ENCODE results near the gene NFIX.

NFIX gene

DNA sequence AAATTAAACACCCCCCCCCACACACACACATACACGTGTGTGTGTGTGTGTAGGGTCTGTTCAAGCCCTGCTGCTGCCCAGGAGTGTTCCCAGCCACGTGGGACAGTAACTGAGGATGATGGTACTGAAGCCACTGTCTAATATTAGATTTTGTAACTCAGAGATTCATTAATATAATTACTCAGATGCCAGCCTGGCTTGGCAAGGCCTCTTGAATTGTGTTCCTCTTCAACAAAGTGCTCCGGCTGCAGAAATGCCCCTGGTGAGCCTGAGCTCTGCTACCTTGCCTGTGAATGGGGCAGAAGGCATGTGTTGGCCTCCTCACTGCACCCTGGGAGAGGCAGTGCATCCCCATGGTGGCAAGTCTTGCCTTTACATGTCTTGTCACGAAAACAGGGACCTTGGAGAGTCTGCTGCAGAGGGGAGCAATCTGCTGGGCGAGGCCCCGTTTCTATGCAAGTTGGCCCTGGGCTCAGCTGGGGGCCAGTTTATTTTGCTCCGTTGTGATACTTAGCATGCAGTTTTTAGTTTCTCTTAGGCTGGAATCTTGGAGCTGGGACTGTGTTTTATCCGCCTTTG, 44.0 kb downstream of the NFIX start:
- DNase-seq, result no peak

DNA sequence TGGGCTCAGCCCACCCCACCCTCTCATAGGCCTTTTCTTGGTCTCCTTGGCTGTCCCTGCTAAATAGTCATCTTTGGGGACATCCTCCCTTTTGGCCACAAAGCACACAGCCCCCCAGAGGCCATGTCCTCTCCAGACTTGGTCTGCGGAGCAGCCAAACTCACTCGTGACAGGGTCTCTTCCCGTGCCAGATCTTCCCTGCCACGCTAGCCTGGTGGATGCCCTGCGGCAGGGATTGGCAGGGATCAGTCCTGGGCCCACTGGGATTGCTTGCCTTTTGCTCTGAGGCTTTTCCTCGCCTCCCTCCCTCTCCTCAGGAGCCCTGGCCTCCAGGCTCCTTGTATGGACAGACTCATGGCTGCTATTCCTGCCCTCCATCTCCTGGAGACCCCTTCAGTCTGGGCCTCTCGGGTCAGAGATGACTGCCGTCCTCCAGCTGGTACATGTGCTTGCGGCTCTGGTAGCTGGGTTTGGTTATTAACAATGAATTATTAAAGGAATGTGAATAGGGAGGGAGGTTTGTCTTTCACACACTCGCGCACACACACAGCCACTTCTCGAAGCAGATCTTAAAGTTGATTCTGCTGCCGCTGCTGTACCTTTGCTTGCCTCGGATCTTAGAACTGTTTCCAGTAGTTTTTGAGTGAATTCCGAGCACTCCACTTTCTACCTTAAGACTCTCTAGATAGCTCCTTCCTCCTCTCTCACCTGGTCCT, 45.1 kb downstream of the NFIX start:
- DNase-seq, result no peak

DNA sequence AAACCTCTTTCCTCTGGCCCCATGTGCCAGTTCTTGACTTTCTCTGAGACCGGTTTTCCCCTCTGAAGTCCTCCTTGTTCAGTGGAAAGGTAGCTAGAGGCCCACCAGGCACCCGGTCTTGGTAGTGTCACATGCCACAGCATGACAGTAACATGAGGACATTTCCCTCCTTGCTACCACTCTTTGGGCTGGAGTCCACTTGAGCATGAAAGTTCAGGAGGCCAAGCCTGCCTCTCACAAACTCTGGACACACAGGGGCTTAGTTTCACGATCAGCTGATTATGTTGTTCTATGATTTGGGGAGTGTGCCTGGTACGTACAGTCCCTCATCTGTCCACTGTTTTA, 45.6 kb downstream of the NFIX start:
- DNase-seq, result no peak

DNA sequence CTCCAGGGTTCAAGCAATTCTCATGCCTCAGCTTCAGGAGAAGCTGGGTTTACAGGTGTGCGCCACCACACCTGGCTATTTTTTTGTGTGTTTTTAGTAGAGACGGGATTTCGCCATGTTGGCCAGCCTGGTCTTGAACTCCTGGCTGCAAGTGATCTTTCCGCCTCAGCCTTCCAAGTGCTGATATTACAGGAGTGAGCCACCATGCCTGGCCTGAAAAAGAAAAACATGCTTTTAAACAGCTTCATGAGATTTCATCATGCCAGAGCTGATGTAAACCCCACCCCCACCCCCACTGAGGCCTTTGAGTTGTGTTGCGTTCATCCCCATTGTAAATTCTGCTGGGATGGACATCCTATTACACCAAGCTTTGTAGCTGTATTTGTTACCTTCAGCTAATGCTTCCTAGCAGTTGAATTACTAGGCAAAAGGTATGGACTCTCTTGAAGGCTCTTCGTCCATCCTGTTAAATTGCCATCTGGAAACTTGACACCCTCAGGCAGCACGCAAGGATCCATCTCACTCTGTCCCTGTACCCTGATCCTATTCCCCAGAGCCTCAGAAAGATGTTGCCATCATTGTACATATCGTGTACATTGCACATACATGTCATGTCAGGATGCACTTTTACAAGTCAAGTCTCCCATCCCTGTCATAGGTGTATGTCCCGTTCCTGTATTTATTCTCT, 47.3 kb downstream of the NFIX start:
- no peak for DNase-seq

DNA sequence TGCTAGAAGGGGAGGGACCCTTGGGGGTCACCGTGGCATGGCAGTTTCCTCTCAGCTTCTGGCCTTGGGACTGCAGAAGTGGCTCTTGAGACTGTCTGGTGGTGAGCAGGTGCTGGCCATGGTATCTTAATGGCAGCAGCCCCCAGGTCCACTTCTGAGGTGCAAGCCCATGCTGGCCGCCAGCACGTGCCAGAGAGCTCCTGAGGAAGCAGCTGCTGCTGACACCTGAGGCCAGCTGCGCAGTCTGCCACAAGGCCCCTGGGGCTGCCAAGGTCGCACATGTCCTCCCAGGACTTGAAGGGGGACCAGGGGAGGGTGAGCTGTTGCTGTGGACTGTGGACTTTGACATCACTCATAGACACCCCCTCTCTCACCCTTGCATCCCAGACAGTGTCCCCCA, 48.0 kb downstream of the NFIX start:
- DNase-seq, result no peak

DNA sequence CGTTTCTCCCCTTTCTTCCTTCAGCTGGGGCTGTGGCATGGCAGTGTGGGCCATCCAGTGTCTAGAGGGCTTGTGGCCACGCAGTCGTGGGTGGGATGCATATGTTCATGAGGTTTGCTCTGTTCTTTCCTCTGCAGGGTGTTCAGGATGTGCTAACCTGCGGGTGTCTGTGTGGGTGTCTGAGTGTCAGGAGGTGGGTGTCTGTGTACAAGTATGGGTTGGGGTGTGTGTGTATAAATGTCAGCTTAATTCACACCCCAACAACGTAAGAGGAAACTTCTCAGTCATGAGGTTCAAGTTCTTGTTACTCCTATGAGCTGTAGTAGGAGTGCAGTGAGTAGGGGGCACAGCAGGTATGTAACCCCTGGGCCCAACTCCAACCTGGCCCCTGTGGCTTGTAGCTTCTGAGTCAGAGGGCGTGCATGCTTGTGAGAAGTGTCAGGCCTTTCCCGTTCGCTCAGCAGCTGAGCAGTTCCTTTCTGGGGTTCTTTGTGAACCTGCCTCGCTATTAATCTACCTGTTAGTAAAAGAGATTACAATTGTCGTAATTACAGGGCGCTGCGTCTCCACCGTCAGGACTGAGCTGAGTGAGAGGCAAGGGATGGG, 49.1 kb downstream of the NFIX start:
- no peak for DNase-seq

DNA sequence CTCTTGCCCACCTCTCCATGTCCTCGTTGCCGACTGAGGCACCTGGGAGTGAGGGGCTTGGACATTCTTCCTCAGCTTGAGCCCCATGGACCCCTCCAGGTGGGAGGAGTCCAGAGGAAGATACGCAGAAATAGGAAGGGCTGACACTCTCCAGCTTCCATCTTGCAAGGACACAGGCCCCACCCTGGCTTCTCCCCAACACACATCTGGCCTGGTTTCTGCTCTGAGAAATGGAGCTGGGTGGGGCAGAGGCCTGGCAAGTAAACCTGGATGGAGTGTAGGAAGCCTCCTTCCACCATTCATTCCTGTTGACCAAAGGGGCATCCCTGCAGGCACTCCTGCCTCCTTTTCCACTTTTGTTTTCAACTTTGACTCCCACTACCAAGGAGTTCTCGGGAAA, 50.5 kb downstream of the NFIX start:
- DNase-seq, result no peak

DNA sequence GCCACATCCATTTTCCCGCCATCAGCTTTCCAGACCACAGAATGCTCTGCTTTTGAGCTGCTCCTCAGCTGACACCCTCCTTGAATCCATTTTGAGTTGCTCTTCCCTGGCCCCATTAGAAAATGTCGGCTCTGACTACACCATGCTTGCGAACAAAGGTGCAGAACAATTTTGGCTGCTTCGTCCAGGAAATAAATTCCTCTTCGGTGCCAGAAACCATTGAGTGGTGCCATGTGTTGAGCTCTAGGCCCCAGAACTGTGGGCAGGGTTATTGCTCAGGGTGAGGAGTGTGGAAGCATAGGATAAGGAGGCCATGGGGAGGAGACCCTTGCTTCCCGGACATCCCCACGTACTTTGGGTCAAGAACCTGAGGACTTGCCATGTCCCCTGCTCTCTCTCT, 52.1 kb downstream of the NFIX start:
- DNase-seq, result no peak

DNA sequence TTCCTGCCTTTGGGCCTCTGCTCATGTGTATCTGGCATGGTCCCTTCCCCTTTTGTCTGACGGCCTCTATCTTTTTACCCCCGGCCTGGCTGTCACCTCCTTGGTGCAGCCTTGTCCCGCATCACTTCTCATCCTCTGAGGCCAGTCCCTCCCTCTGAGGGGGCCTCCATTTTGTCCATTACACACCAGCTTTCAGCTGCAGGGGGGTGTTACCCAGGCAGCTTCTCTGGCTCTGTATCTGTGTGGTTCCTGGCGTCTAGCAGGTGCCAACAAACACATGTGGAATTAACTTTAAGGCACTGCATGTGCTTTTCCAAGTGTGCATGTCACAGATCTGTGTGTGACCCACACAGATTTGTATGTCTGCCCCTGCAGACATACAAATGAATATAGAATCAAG, 55.0 kb downstream of the NFIX start:
- no peak for DNase-seq

DNA sequence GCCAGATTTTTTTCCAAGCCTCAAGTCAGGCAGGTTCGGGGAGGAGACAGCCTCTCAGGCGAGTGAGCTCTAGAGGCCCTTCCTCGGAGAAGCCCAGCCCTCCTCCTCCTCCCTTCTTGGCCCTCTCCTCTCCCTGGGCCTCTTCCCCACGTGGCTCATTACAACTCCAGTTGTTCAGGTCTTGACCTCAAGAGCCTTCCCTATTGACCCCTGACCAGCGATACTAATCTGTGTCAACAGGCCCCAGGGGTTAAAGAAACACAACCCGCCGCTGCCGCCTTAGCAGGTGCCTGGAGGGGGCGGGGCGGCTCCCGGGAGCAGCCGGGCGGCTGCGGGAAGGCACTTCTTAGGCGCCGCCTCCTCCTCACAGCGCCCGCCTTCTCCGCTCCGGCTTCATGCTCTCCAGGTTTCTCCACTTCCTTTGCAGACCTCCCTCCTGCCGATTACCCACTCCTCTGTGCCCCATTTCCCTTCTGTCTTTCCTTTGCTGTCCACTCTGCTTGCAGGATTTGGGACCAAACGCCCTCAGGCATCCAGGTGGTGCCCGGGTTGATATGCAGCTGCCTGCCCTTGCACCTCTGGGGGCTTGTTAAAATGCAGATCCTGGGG, 56.4 kb downstream of the NFIX start:
- no peak for DNase-seq

DNA sequence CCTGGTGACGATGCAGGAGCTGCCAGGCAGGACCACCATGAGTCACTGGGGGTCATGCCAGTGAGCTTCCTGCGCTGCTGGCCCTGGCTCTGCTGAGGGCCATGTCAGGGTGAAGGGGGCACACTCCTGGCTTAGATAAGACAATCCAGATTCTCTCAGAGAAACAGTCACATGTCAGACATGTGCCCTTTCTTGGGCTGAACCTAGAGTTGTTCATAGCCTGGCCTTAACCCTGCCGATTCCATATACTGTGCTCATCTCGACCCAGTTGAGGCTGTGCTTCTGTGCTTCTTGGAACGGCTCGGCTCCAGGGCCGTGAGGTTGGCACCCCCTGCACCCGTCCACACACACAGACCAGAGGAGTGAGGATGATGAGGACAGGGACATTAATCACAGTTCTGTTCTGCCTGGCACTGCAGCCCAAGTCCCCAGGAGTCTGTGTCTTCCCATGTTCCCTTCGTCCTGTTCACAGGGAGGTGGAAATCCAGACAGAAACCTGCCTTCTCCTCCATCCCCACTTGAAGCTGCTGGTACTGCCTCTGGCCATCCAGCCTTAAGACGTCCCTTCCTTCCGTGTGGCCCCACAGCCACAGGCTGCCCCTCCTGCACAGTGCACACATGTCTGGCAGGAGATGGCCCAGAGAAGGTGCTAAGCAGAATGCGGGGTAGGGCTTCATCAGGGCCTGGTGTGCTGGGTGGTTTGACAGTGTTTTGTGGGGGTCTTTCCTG, 57.3 kb downstream of the NFIX start:
- no peak for DNase-seq

DNA sequence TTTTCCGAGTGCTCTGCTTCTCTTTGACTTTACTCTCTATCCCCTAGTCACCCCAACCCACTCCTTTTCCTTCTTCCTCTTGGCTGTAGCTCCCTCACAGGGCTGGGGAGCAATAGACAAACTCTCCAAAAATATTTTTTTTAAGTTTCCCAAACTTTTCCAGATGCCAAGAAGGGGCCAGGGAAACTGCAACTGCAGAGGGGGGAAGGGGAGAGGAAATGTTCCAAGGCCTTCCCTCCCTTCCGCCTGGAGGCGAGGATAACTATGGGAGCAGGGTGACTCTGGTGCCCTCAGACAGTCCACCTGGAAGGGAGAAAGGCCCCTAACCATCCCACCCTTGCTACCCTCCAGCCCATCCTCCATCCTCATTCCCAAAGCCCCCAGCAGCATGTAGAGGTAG, 58.0 kb downstream of the NFIX start:
- DNase-seq, result no peak

DNA sequence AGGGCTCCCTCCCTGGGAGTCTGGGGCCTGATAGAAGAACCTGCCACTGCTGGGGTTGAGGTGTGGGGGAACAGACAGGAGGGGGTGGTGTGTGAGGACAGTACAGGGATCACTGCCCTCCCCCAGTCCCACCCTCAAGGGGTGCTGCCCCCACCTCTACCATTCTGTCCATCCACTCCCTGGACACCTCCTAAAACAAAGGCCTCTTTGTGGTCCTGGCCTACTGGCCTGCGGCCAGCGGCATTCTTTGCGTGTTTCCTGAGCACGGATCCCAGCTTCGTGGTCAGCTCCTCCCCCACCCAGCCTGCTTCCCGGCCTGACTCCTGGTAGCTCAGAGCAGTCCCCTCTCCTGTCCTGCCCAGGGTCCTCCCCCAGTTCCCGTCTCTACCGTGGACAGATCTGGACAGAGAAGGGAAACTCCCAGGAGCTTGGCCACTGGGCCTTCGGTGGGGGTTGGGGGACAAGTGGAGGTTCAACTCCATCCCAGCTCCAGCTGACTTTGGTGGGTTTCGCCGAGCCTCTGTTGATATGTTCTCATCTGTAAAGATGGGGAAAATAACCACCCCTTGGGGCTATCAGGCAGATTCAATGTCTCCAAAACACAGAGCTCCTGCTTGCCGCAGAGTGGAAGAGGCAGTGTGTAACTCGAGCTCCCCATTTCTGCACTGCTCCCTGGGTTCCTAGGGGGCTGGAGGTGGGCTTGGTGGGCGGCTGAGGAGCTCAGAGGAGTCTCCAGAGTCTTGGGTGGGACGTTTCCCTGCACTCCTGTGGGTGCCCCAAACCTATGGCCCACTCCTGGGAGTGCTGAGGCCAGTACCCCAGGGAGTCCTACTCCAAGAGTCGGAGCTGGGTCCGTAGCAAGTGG, 58.7 kb downstream of the NFIX start:
- DNase-seq, result no peak

DNA sequence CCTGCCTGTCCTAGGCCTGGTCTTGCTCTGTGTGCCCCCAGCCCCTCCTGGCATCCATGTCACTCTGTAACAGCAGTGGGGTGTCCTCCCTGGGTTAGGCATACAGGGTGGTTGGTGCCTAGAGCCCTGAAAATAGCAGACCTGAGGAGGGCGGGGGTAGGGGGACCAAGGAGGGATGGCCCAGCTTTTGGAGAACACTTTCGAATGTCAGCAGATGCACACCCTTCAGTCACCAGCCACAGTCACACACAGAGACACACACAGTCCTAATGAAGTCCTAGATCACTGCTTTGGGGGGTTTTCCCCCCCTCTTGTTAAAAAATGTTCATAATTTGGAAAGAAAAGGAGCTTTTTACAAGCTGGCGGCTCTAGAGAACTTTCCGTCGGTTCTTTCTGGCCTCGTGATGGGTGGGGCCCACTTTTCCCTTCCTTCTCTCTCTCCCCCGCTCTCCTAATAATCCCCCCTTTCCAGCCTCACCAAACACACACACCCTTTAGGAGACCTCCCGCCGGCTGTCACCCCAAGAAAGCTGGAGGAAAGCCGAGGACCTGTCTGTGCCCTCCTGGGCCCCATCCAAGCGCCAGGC, 59.4 kb downstream of the NFIX start:
- no peak for DNase-seq

DNA sequence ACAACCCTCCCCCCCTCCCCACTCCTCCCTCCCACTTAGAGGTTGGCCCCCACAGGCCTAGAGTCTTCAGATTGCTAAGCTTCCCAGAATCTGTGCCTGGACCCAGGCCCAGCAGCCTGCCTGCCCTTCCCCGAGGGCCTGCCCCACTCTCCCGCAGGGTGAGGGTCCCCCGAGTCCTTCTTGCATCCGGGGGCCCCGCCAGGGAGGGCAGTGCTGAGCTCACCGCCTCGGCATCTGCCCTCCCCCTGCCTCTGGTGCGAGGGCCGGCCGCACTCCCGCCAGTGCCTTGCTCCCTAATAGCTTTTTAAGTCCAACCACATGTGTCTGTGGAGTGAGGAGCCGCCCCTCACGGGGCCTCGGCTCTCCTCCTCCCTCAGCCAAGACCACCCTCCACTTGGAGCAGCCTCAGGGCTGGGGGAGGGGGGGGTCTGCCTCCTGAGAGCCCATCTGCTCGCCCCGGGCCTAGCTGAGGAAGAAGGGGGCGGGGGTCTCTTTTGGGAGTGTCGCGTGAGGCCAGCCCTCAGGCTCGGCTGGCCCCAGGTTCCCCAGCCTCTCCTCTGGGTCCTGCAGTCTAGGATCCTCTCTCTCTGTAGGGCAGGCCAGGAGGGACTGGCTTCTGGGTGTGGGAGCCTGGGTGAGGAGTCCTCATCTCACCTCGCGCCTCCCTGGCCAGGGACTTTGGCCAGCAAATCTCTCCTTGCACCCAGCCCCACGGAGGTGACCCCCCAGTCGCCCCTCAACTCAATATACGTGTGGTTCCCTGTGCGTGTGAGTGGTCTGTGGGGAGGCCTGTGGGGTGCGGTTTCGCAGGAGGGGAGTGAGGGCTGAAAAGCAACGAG, 60.2 kb downstream of the NFIX start:
- no peak for DNase-seq

DNA sequence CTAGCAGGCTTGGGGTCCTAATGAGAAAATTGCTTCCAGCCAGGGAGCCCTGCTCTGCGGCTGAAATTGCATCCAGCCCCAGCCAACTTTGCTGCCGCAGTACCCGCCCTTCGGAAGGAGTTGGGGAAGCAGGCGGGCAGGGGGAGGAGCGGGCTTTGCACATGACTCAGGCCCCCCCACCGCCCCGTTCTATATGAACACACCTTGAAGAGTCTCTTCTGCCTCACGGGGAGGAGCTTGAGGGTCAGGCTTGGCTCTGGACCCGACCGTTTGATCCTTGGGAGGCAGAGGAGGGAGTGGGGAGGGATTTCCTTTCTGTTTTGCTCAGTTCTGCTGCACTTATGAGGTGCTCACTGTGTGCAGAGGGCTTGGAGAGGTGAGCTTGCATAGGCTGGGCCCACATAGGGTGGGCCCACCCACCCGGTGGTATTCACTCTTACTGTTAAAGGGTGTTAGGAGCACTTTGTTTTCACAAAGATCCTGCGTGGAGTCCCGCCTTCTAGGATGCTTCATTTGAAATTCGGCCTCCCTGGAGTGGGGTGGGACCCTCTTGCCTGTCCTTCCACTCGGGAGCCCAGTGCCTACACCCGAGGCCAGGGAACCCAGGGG, 60.9 kb downstream of the NFIX start:
- DNase-seq, result no peak

DNA sequence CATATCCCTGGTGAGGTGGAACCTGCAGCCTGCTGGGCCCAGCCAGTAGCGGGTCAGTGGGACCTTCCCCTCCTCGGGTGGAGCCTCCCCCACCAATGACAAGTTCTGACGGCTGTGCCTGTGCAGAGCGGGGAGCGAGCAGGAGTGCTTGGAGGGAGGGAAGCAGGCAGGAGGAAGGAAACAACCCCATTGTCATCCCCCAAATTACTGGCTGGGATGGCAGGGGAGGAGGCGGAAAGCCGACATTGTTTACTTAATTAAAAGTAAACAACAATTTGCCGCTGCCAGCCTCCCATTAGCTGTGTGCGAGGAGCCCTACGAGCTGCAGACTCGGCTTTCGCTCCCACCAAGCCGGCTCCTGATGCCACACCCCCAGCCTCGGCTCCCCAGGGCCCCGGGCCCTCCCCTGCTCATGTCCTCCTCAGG, 61.9 kb downstream of the NFIX start:
- DNase-seq, result no peak

DNA sequence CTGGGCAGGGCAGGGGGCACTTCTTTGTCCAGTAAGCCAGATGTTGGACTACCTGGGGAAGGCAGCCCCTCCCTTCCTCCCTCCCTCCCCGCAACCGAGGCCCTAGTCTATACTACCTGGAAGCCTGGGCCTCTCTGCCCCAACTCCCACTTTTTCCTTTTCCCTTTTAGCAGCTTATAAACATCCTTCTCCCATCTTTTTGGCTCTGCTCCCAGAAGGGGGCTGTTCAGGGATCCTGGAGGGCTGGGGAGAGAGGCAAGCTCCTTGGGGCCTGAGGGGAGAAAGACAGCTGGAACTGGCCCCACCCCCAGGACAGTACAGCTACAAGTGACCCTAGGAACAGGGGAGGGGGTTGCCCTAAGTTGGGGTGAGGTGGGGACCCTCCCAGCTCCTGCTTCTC, 62.5 kb downstream of the NFIX start:
- no peak for DNase-seq

DNA sequence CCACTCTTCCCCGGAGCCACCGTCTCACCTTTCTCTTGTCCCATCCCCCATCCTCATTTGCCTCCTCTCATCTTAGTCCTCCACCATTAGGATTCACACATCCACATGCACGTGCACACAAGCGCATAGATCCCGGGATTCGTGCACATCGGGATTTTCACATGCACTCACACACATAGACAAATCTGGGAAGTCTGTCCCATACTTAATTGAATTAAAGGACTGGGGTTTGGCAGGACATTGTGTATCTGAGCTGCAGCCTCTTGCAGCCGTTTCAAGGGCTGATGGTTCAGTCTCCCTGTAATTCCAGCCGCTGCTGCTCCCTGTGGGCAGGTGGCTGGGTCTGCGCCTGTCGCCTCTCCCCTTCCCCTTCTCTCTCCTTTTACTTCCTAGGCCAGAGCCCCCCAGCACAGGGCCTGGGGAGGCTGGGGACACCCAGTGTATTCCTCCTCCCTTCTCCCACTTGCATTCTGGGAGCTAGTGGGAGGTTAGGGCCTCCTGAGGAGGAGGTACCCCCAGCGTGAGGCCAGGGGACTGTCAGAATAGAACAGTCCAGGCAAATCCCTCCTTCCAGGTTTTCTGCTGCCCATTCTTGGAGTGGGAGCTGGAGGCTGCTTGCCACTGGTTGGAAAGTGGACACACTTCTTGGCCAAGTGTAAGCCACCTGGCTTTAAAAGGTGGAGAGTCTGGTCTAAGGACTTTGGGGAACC, 63.8 kb downstream of the NFIX start:
- DNase-seq, result no peak

Data from activated effector memory CD4-positive, alpha-beta T cell treated with Interleukin-2 at 50 U/mL for 16 hours (primary cell).